Body of pancreas (tissue), 4 donors: ENCODE results near the gene MCAT.
A peak's percentile ranks its signal among the peaks of the same experiment; 100 is the strongest.

Source experiments
- POLR2A ChIP-seq, 3 donors: fragments of 450-650 bp; IDR thresholded peaks; one replicate each; pipeline ENCODE4 v1.6.1; 2016; ENCODE audit warnings: antibody characterized with exemption in 3 of 3, mild to moderate bottlenecking in 2 of 3
- TF ChIP-seq, protein P1 (sequence below), 7 experiments: fragments of 450-650 bp in 4 of 7; fragments of 200-600 bp in 3 of 7; sonication (generic) in 3 of 7; IDR thresholded peaks; one replicate each; pipeline ENCODE4 v1.5.1; 2016 to 2019; ENCODE audit warnings: antibody characterized with exemption in 7 of 7

GRCh38 chr22:43110444-43110926, 32.7 kb downstream of the MCAT start, which contains the start of gene BIK:
- TF ChIP-seq, protein P1, sequence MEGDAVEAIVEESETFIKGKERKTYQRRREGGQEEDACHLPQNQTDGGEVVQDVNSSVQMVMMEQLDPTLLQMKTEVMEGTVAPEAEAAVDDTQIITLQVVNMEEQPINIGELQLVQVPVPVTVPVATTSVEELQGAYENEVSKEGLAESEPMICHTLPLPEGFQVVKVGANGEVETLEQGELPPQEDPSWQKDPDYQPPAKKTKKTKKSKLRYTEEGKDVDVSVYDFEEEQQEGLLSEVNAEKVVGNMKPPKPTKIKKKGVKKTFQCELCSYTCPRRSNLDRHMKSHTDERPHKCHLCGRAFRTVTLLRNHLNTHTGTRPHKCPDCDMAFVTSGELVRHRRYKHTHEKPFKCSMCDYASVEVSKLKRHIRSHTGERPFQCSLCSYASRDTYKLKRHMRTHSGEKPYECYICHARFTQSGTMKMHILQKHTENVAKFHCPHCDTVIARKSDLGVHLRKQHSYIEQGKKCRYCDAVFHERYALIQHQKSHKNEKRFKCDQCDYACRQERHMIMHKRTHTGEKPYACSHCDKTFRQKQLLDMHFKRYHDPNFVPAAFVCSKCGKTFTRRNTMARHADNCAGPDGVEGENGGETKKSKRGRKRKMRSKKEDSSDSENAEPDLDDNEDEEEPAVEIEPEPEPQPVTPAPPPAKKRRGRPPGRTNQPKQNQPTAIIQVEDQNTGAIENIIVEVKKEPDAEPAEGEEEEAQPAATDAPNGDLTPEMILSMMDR (IDR thresholded peaks at IDR 0.05) = peak in 3 of 7 experiments; percentile 10 to 28 (median 26)
- peak; percentile 24 to 51 (median 40) for TF ChIP-seq POLR2A (IDR thresholded peaks at IDR 0.05)
